Measurements from ENCODE around the gene AXDND1.

GRCh38 chr1:179321533-179322216 is 44.1 kb upstream of the AXDND1 start:
- TF ChIP-seq CTCF (IDR thresholded peaks at IDR 0.05) (no peak), POLR2A (IDR thresholded peaks at IDR 0.05) (no peak)
